Peyer's patch (tissue), 4 donors: ENCODE data around the gene PARVB. TPM values are rescaled to one million over a fixed set of nuclear protein-coding genes. Genes with fewer than 3 reads are reported as not detected.

ENCODE experiments used
- DNase-seq, 3 donors: peaks; one replicate each; pipeline ENCODE4 v3.0.0-alpha.2; 2017 to 2019
- H3K27ac ChIP-seq, 4 donors: fragments of 200-600 bp; sonication (generic); one replicate each; pipeline ENCODE4 v1.5.1; 2016 to 2019
- H3K27me3 ChIP-seq, 2 donors: fragments of 200-600 bp; sonication (generic); one replicate each; pipeline ENCODE4 v1.5.1; 2019
- H3K36me3 ChIP-seq, 3 donors: fragments of 200-600 bp; sonication (generic); one replicate each; pipeline ENCODE4 v1.5.1; 2016 to 2019
- H3K4me1 ChIP-seq, 4 donors: fragments of 200-600 bp; sonication (generic); one replicate each; pipeline ENCODE4 v1.5.1; 2016 to 2019
- H3K4me3 ChIP-seq, 4 donors: fragments of 200-600 bp; sonication (generic); 1 replicate in 3 of 4; 2 replicates in 1 of 4; pipeline ENCODE4 v1.5.1; 2016 to 2019; ENCODE audit warnings: mild to moderate bottlenecking in 1 of 4
- H3K9me3 ChIP-seq, 4 donors: fragments of 200-600 bp; sonication (generic); one replicate each; pipeline ENCODE4 v1.5.1; 2016 to 2019; ENCODE audit warnings: mild to moderate bottlenecking in 1 of 4
- POLR2A ChIP-seq, 2 donors: fragments of 450-650 bp; IDR thresholded peaks; one replicate each; pipeline ENCODE4 v1.5.1; 2017; ENCODE audit warnings: antibody characterized with exemption in 2 of 2, mild to moderate bottlenecking in 2 of 2, moderate library complexity in 2 of 2
- total RNA-seq, 4 donors: library from RNA; depleted of rRNA; stranded (reverse); fragments of >200 nt; gene quantifications; one replicate each; pipeline ENCODE4 v1.1.0, GENCODE V29; 2016
- TF ChIP-seq, protein P1 (sequence below), 6 experiments: fragments of 450-650 bp in 4 of 6; fragments of 200-600 bp in 2 of 6; sonication (generic) in 1 of 6; IDR thresholded peaks; one replicate each; pipeline ENCODE4 v1.5.1; 2017 to 2019; ENCODE audit warnings: antibody characterized with exemption in 6 of 6, mild to moderate bottlenecking in 3 of 6, moderate library complexity in 1 of 6

The PARVB gene
- total RNA-seq, 4 donors from 2014 or later, result 1.8 to 71.8 (median 7.7) TPM

- no peak for TF ChIP-seq POLR2A (IDR thresholded peaks at IDR 0.05)
- H3K9me3 ChIP-seq, result no peaks in the 10 kb centered on the region
- H3K4me3 ChIP-seq, result no peak overlapping the region
- no peak for DNase-seq
- no peaks in the 10 kb centered on the region for H3K36me3 ChIP-seq
- H3K4me1 ChIP-seq, result no peaks in the 10 kb centered on the region
- H3K27ac ChIP-seq, result no peak overlapping the region
- H3K27me3 ChIP-seq, result no peaks in the 10 kb centered on the region
Measured at GRCh38 chr22:44098021-44098739, 74.1 kb downstream of the PARVB start.

DNA sequence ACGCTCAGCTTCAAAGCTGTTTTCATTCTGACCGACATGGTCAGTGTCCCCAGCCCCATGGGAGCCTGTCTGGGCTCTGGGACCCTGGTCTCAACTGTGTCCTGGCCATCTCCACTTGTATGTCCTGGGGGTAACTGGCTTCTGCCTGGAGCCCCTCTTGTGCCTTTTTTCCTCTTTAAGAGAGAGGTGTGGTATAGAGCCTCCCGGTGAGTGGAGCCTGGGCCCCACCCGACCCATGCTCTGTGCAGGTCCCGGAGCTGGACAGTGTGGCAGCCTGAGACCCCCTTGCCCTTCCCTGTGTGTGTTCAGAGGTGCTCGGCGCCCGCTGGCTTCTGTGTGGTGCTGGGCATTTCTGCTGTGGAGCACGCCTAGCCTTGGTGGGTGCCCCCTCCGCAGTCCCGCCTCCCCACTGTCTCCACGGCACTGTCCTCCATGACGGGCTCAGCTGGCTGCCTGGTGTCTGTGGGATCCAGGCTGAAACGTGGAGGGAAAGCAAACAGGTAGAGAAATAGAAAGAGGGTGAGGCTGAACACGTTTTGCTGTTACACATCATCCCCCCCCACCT, 74.9 kb downstream of the PARVB start:
- Histone ChIP-seq H3K27me3 (no peaks in the 10 kb centered on the region), H3K36me3 (no peaks in the 10 kb centered on the region), H3K4me1 (no peaks in the 10 kb centered on the region), H3K9me3 (no peaks in the 10 kb centered on the region), H3K4me3 (no peak overlapping the region), H3K27ac (no peak overlapping the region)
- TF ChIP-seq POLR2A (IDR thresholded peaks at IDR 0.05), result no peak
- TF ChIP-seq, protein P1, sequence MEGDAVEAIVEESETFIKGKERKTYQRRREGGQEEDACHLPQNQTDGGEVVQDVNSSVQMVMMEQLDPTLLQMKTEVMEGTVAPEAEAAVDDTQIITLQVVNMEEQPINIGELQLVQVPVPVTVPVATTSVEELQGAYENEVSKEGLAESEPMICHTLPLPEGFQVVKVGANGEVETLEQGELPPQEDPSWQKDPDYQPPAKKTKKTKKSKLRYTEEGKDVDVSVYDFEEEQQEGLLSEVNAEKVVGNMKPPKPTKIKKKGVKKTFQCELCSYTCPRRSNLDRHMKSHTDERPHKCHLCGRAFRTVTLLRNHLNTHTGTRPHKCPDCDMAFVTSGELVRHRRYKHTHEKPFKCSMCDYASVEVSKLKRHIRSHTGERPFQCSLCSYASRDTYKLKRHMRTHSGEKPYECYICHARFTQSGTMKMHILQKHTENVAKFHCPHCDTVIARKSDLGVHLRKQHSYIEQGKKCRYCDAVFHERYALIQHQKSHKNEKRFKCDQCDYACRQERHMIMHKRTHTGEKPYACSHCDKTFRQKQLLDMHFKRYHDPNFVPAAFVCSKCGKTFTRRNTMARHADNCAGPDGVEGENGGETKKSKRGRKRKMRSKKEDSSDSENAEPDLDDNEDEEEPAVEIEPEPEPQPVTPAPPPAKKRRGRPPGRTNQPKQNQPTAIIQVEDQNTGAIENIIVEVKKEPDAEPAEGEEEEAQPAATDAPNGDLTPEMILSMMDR (IDR thresholded peaks at IDR 0.05), result no peak
- DNase-seq, result no peak

DNA sequence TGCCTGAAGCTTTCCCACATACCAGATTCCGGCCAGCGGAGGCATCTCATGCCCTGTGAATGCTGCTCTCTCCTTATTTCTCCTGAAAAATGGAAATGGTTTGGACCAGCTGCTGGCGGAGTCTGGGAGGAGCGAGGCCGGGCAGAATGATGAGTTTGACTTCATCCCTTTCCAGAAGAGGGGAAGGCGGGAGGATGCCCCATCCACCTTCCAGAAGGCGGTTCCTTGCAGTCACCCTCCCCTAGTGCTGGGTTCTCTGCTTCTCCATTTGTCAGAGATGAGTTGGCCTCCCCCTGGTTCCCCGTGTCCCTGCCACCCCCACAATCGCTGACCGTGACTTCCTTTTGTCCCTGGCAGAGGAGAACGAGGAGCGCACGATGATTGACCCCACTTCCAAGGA, 75.6 kb downstream of the PARVB start:
- no peak for DNase-seq
- no peaks in the 10 kb centered on the region for H3K4me1 ChIP-seq
- TF ChIP-seq, protein P1 (IDR thresholded peaks at IDR 0.05), result no peak
- no peak for TF ChIP-seq POLR2A (IDR thresholded peaks at IDR 0.05)

GRCh38 chr22:44100411-44100810, 76.3 kb downstream of the PARVB start:
- Histone ChIP-seq H3K36me3 (no peaks in the 10 kb centered on the region), H3K27ac (no peak overlapping the region), H3K27me3 (no peaks in the 10 kb centered on the region), H3K4me1 (no peaks in the 10 kb centered on the region), H3K9me3 (no peaks in the 10 kb centered on the region), H3K4me3 (no peak overlapping the region)
- no peak for DNase-seq
- TF ChIP-seq POLR2A (IDR thresholded peaks at IDR 0.05), result no peak

More for the DNA sequence above, 75.6 kb downstream of the PARVB start:
- no peak overlapping the region for H3K27ac ChIP-seq
- H3K4me3 ChIP-seq, result no peak overlapping the region
- H3K9me3 ChIP-seq, result no peaks in the 10 kb centered on the region
- H3K27me3 ChIP-seq, result no peaks in the 10 kb centered on the region
- no peaks in the 10 kb centered on the region for H3K36me3 ChIP-seq

- TF ChIP-seq, protein P1 (IDR thresholded peaks at IDR 0.05), result no peak
- TF ChIP-seq POLR2A (IDR thresholded peaks at IDR 0.05), result no peak
- no peaks in the 10 kb centered on the region for H3K27me3 ChIP-seq
- no peaks in the 10 kb centered on the region for H3K36me3 ChIP-seq
- H3K9me3 ChIP-seq, result no peaks in the 10 kb centered on the region
- no peak for DNase-seq
- no peak overlapping the region for H3K27ac ChIP-seq
- H3K4me1 ChIP-seq, result no peaks in the 10 kb centered on the region
- no peak overlapping the region for H3K4me3 ChIP-seq
Measured at GRCh38 chr22:44102121-44102520, 78.0 kb downstream of the PARVB start.

- H3K27ac ChIP-seq, result no peak overlapping the region
- H3K4me1 ChIP-seq, result no peaks in the 10 kb centered on the region
- TF ChIP-seq, protein P1 (IDR thresholded peaks at IDR 0.05), result no peak
- no peak for TF ChIP-seq POLR2A (IDR thresholded peaks at IDR 0.05)
- no peaks in the 10 kb centered on the region for H3K27me3 ChIP-seq
- DNase-seq, result no peak
- no peaks in the 10 kb centered on the region for H3K36me3 ChIP-seq
- H3K9me3 ChIP-seq, result no peaks in the 10 kb centered on the region
- H3K4me3 ChIP-seq, result no peak overlapping the region
Measured at GRCh38 chr22:44102856-44103255, 78.8 kb downstream of the PARVB start.
